Metanephros (tissue), 1 donor: ENCODE data around the gene OR6B3. TPM values are rescaled to one million over a fixed set of nuclear protein-coding genes. Genes with fewer than 3 reads are reported as not detected.

Source experiments
- total RNA-seq: library from RNA; depleted of rRNA; stranded (reverse); fragments of >200 nt; gene quantifications from one replicate; pipeline ENCODE4 v1.2.3, GENCODE V29; 2014

The OR6B3 gene
- not detected for total RNA-seq

GRCh38 chr2:240053173-240054155 lies at the start of gene OR6B3:
TSS of gene OR6B3 (minus strand) at chr2:240053521.

DNA sequence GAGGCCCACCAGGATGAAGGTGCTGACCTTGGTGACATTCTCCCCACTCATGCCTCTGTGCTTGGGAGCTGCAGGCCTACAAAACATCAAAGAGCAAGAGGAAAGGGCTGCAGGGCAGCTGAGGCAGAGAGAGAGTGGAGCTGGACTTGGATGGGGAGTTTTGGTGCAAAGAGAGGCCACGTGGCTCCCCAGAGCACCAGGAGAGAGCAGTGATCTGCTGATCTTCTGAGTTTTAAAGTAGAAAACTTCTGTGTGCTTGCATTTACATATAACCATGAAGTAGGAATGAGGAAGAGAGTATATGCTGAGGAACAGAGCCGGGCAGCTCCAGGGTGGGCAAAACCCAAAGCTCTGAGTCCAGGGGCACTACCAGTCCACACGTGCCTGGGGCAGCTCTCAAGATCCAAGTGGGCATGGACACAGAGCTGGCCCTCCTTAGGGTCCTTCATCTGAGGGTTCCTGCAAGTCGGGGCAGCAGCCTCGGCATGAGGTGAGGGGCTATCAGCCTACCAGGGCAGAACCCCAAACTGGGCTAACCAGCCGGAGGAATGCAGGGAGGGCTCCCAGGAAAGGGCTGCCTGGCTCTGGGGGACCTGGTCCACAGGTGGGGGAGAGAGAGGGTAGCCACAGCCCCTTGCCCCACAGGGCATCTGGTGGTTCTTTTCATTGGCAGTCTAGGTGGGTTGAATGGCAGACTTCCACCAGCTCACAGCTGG lies 22.8 kb downstream of the OR6B3 start, which contains the start of gene OR6B2:
TSS of gene OR6B2 (minus strand) at position 51 of the 716 bp plus-strand sequence. CDS start at position 51, 0 bp downstream.

Other genes starting within 250 kb of the OR6B3 start
- 137 TPM for gene NDUFA10, start 28.2 kb downstream of the OR6B3 start, total RNA-seq
- not detected for gene OR6B2, start 23.1 kb downstream of the OR6B3 start, total RNA-seq
- 82.9 TPM for gene COPS9, start 82.8 kb upstream of the OR6B3 start, total RNA-seq
- gene OTOS, start 87.1 kb upstream of the OR6B3 start, total RNA-seq = not detected